OCI-LY1 (cell line): ENCODE results near the gene ABI3.
A peak's percentile ranks its signal among the peaks of the same experiment; 100 is the strongest.

ENCODE experiments used
- H2AFZ ChIP-seq: fragments of 200-600 bp; sonication (generic), shearing (Covaris generic); 2 replicates; pipeline ENCODE4 v1.6.0; 2014; ENCODE audit warnings: antibody characterized with exemption, mild to moderate bottlenecking, low read length
- H3F3A ChIP-seq: fragments of 200-600 bp; sonication (generic), shearing (Covaris generic); 2 replicates; pipeline ENCODE4 v1.6.0; 2014; ENCODE audit warnings: mild to moderate bottlenecking, antibody characterized with exemption, low read length, moderate library complexity; ENCODE audit not compliant: insufficient read depth
- H3K27ac ChIP-seq: fragments of 200-600 bp; sonication (generic); 2 replicates; pipeline ENCODE4 v1.5.1; 2014; ENCODE audit warnings: low read length, mixed run types, mild to moderate bottlenecking, low read depth; ENCODE audit not compliant: poor library complexity, severe bottlenecking
- H3K27me3 ChIP-seq: fragments of 200-600 bp; sonication (generic); 2 replicates; pipeline ENCODE4 v1.6.0; 2014; ENCODE audit warnings: antibody characterized with exemption, mild to moderate bottlenecking, low read length, moderate library complexity; ENCODE audit not compliant: insufficient read depth
- H3K36me3 ChIP-seq: fragments of 200-600 bp; sonication (generic); 2 replicates; pipeline ENCODE4 v1.6.1; 2014; ENCODE audit warnings: mild to moderate bottlenecking, antibody characterized with exemption, low read length, moderate library complexity, mixed read lengths; ENCODE audit not compliant: insufficient read depth
- H3K4me1 ChIP-seq: fragments of 200-600 bp; sonication (generic); 2 replicates; pipeline ENCODE4 v1.5.1; 2014; ENCODE audit warnings: mild to moderate bottlenecking, low read length, moderate library complexity; ENCODE audit not compliant: insufficient read depth, severe bottlenecking
- H3K4me2 ChIP-seq: fragments of 200-600 bp; sonication (generic), shearing (Covaris generic); 2 replicates; pipeline ENCODE4 v1.6.1; 2014; ENCODE audit warnings: low read length
- H3K4me3 ChIP-seq: fragments of 200-600 bp; sonication (generic); 2 replicates; pipeline ENCODE4 v1.5.1; 2014; ENCODE audit warnings: low read length, low read depth, mild to moderate bottlenecking, mixed read lengths; ENCODE audit not compliant: poor library complexity, severe bottlenecking
- H3K79me2 ChIP-seq: fragments of 200-600 bp; shearing (Covaris generic); 2 replicates; pipeline ENCODE4 v1.6.1; 2016; ENCODE audit warnings: mixed run types, low read length, mixed read lengths; ENCODE audit not compliant: insufficient read depth
- H3K9ac ChIP-seq: fragments of 200-600 bp; sonication (generic), shearing (Covaris generic); 2 replicates; pipeline ENCODE4 v1.6.1; 2014; ENCODE audit warnings: mild to moderate bottlenecking, low read length, mixed read lengths
- H3K9me2 ChIP-seq: fragments of 200-600 bp; sonication (generic), shearing (Covaris generic); 2 replicates; pipeline ENCODE4 v1.6.1; 2014; ENCODE audit warnings: low read depth, mild to moderate bottlenecking, low read length, mixed read lengths
- H3K9me3 ChIP-seq: fragments of 200-600 bp; shearing (Covaris generic); 2 replicates; pipeline ENCODE4 v1.6.1; 2014; ENCODE audit warnings: low read length, mixed read lengths
- H4K20me1 ChIP-seq: fragments of 200-600 bp; sonication (generic), shearing (Covaris generic); 2 replicates; pipeline ENCODE4 v1.6.0; 2016; ENCODE audit warnings: mild to moderate bottlenecking, low read length; ENCODE audit not compliant: insufficient read depth
- EZH2 ChIP-seq: fragments of 200-600 bp; sonication (generic), shearing (Covaris generic); IDR thresholded peaks from 2 replicates; pipeline ENCODE4 v1.8.0; 2017; ENCODE audit warnings: borderline replicate concordance, mixed run types, mild to moderate bottlenecking, antibody characterized with exemption, low read length, moderate library complexity, mixed read lengths
- TF ChIP-seq, protein P1 (sequence below): fragments of 200-600 bp; sonication (generic), shearing (Covaris generic); IDR thresholded peaks from 2 replicates; pipeline ENCODE4 v1.5.1; 2017; ENCODE audit warnings: mild to moderate bottlenecking, antibody characterized with exemption, low read length, moderate library complexity, mixed read lengths

The ABI3 gene

DNA sequence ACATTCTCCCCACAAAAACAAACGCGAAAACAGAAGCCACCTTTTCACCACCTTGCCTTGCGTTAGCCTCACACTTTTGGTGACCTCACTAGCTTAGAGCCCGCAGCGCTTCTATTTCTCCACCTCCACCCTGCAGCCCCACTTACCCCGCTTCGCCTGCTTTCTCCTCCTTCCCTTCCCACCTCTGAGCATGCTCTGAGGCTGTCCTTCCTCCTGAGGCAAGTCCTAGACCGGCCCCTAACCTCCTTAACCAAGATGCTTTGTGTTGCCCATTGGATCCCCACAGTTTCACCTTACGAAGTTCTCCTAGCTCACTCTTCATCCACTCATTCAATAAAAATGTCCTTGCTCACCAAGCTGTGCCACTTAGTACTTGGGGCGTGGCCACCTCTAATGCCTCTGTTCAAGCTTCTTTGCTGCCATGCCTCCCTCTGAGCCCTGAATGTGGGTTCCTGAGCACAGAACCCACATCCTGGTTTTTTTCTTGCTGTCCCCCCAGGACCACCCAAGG lies 1.4 kb upstream of the ABI3 start:
- Histone ChIP-seq H3K9me3 (no peaks in the 10 kb centered on the region), H3K27me3 (no peaks in the 10 kb centered on the region), H3K4me2 (peak overlapping the region; percentile 94; the same call in 1 of the 2 replicates), H4K20me1 (no peaks in the 10 kb centered on the region), H3K9ac (no peak overlapping the region; the same call in 1 of the 2 replicates), H3K27ac (no peak overlapping the region), H3K4me1 (peaks cover 50% of the 10 kb centered on the region), H2AFZ (no peak overlapping the region), H3K79me2 (0 out of 2 replicates have a peak, but pooled peaks cover 3% of the 10 kb centered on the region), H3F3A (0 out of 2 replicates have a peak, but pooled peaks cover 6% of the 10 kb centered on the region), H3K36me3 (no peaks in the 10 kb centered on the region), H3K4me3 (peak overlapping the region; percentile 73), H3K9me2 (no peaks in the 10 kb centered on the region)
- no peak for TF ChIP-seq EZH2
- TF ChIP-seq, protein P1, sequence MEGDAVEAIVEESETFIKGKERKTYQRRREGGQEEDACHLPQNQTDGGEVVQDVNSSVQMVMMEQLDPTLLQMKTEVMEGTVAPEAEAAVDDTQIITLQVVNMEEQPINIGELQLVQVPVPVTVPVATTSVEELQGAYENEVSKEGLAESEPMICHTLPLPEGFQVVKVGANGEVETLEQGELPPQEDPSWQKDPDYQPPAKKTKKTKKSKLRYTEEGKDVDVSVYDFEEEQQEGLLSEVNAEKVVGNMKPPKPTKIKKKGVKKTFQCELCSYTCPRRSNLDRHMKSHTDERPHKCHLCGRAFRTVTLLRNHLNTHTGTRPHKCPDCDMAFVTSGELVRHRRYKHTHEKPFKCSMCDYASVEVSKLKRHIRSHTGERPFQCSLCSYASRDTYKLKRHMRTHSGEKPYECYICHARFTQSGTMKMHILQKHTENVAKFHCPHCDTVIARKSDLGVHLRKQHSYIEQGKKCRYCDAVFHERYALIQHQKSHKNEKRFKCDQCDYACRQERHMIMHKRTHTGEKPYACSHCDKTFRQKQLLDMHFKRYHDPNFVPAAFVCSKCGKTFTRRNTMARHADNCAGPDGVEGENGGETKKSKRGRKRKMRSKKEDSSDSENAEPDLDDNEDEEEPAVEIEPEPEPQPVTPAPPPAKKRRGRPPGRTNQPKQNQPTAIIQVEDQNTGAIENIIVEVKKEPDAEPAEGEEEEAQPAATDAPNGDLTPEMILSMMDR = no peak

DNA sequence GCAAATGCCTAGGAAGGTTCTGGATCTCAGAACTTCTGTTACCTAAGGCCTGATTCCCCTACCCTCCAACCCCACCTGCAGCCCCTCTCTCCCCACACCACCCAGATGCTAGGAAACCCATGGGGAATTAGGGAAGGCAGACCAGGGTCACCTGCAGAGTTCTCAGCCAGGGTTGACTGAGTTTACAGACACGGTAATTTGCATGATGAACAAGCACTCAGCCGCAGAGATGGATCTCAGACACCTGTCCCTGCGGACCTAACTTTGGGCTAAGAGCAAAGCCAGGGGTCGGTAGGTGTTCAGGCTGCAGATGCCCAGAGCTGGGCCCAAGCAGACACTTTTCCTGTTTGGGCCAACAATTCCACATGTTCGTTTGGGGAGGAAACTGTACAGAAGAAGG lies 2.9 kb downstream of the ABI3 start:
- Histone ChIP-seq H3K4me3 (peak overlapping the region; percentile 73), H3K27me3 (no peaks in the 10 kb centered on the region), H3K4me1 (peaks cover 91% of the 10 kb centered on the region), H4K20me1 (no peaks in the 10 kb centered on the region), H3F3A (0 out of 2 replicates have a peak, but pooled peaks cover 6% of the 10 kb centered on the region), H3K79me2 (0 out of 2 replicates have a peak, but pooled peaks cover 3% of the 10 kb centered on the region), H3K4me2 (peak overlapping the region; percentile 94), H3K27ac (peak overlapping the region; percentile 93), H3K36me3 (peaks cover 27% of the 10 kb centered on the region), H3K9me3 (no peaks in the 10 kb centered on the region), H2AFZ (no peak overlapping the region), H3K9me2 (no peaks in the 10 kb centered on the region), H3K9ac (peak overlapping the region; percentile 81)
- TF ChIP-seq, protein P1 = no peak
- no peak for TF ChIP-seq EZH2

DNA sequence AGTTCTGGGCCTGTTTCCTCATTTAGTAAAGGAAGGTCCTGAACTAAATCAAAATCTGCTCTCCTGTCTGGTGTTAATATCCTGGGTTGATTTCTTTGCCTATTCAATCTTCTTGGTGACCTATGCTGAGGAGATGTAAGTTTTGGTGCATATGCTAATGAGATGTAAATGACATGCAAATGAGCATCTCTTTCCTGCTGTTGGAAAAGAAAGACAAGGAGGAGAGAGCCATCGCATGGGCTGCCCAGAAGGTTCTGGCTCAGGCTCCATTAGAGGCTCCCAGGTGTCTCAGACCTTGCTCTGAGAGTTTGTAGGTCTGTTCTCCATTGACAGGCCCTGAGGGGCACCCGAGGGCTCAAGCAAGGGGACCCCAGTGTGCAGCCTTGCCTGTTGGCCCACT lies 3.3 kb downstream of the ABI3 start:
- Histone ChIP-seq H3K9me3 (no peaks in the 10 kb centered on the region), H3K4me2 (peak overlapping the region; percentile 94), H3K9ac (peak overlapping the region; percentile 57), H3K27me3 (no peaks in the 10 kb centered on the region), H3K4me3 (peak overlapping the region; percentile 73), H4K20me1 (no peaks in the 10 kb centered on the region), H2AFZ (no peak overlapping the region), H3F3A (0 out of 2 replicates have a peak, but pooled peaks cover 6% of the 10 kb centered on the region), H3K36me3 (peaks cover 29% of the 10 kb centered on the region), H3K79me2 (0 out of 2 replicates have a peak, but pooled peaks cover 3% of the 10 kb centered on the region), H3K27ac (peak overlapping the region; percentile 93), H3K9me2 (no peaks in the 10 kb centered on the region), H3K4me1 (peaks cover 95% of the 10 kb centered on the region)
- no peak for TF ChIP-seq EZH2
- TF ChIP-seq, protein P1 = no peak
